Activated T-cell treated with anti-CD3 and anti-CD28 coated beads, Interleukin-2, amount 50 U/mL, for 24 hours (primary cell): ENCODE results near the gene CDH4.

Source experiments
- DNase-seq: peaks from one replicate; pipeline ENCODE4 v3.0.0-alpha.2; 2020
- H3K27ac Mint-ChIP-seq: 2 replicates; pipeline ENCODE4 v1.8.0; 2020; ENCODE audit warnings: mild to moderate bottlenecking, mixed read lengths
- H3K27me3 Mint-ChIP-seq: 2 replicates; pipeline ENCODE4 v1.8.0; 2020; ENCODE audit warnings: mixed read lengths
- H3K36me3 Mint-ChIP-seq: 2 replicates; pipeline ENCODE4 v1.8.0; 2020; ENCODE audit warnings: low read depth, mixed read lengths
- H3K4me1 Mint-ChIP-seq: 2 replicates; pipeline ENCODE4 v1.8.0; 2020; ENCODE audit warnings: low read depth, mixed read lengths
- H3K4me3 Mint-ChIP-seq: 2 replicates; pipeline ENCODE4 v1.8.0; 2020; ENCODE audit warnings: mild to moderate bottlenecking, moderate library complexity, mixed read lengths
- H3K9me3 Mint-ChIP-seq: 2 replicates; pipeline ENCODE4 v1.8.0; 2020; ENCODE audit warnings: mixed read lengths

CDH4 gene

GRCh38 chr20:61772828-61773631, 521.0 kb downstream of the CDH4 start:
- H3K36me3 Mint-ChIP-seq = no peaks in the 10 kb centered on the region
- peaks cover 2% of the 10 kb centered on the region for H3K27me3 Mint-ChIP-seq
- H3K9me3 Mint-ChIP-seq = no peaks in the 10 kb centered on the region
- no peak for DNase-seq
- no peak overlapping the region for H3K27ac Mint-ChIP-seq
- H3K4me1 Mint-ChIP-seq = no peaks in the 10 kb centered on the region
- H3K4me3 Mint-ChIP-seq = no peak overlapping the region

GRCh38 chr20:61773926-61774587, 522.0 kb downstream of the CDH4 start:
- H3K27me3 Mint-ChIP-seq = peaks cover 2% of the 10 kb centered on the region
- no peak overlapping the region for H3K4me3 Mint-ChIP-seq
- no peaks in the 10 kb centered on the region for H3K4me1 Mint-ChIP-seq
- no peaks in the 10 kb centered on the region for H3K9me3 Mint-ChIP-seq
- no peaks in the 10 kb centered on the region for H3K36me3 Mint-ChIP-seq
- DNase-seq = no peak
- no peak overlapping the region for H3K27ac Mint-ChIP-seq

DNA sequence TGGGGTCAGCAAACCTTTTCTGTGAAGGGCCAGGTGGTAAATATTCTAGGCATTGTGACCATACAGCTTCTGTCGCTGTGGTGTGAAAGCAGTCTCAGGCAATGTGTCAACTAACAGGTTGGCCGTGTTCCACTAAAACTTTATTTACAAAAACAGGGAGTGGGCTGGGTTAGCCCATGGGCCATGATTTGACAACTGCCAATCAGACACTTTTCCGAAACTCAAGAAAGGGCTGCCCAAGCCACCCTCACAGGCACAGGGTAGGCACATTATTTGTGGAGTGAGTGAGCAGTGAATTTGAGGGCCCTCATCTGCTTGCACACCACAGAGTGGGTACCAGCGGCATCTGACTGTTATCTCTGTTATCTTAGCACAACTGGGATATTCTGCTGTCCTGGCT, 523.4 kb downstream of the CDH4 start:
- no peak overlapping the region for H3K4me3 Mint-ChIP-seq
- H3K4me1 Mint-ChIP-seq = no peaks in the 10 kb centered on the region
- H3K36me3 Mint-ChIP-seq = no peaks in the 10 kb centered on the region
- H3K27me3 Mint-ChIP-seq = peaks cover 2% of the 10 kb centered on the region
- H3K27ac Mint-ChIP-seq = no peak overlapping the region
- DNase-seq = no peak
- H3K9me3 Mint-ChIP-seq = peaks cover 2% of the 10 kb centered on the region

DNA sequence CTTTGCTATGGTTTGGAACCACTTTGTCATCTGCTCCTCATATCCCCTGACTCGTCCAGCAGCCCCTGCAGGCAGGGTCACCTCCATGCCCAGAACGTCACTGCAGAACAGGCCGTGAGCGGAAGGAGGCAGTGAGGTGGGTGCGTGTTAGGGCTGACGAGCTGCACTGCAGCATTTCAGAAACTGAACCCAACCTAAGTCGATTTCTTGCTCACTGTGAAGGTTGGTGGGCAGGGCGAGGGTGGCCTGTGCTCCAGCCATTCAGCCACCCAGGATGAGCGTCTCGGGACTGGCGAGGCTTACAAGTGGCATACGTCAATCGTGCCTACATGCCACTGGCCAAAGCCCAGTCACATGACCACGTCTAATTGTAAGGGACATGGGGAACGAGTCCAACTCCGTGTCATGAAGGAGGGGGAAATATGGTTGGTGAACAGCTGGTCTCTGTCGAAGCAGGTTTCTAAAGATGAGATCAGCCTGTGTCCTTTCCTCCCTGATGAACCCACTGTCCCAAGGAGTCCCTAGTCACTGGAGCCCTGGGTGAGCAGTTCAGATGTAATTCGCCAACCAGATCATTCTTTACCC, 524.5 kb downstream of the CDH4 start:
- H3K4me3 Mint-ChIP-seq = no peak overlapping the region
- H3K4me1 Mint-ChIP-seq = no peaks in the 10 kb centered on the region
- peaks cover 13% of the 10 kb centered on the region for H3K9me3 Mint-ChIP-seq
- no peaks in the 10 kb centered on the region for H3K36me3 Mint-ChIP-seq
- no peak overlapping the region for H3K27ac Mint-ChIP-seq
- H3K27me3 Mint-ChIP-seq = peaks cover 3% of the 10 kb centered on the region
- no peak for DNase-seq

GRCh38 chr20:61777773-61778494, 525.9 kb downstream of the CDH4 start:
- Mint-ChIP-seq H3K4me3 (no peak overlapping the region), H3K27ac (no peak overlapping the region), H3K36me3 (no peaks in the 10 kb centered on the region), H3K4me1 (no peaks in the 10 kb centered on the region), H3K9me3 (peaks cover 15% of the 10 kb centered on the region), H3K27me3 (peaks cover 5% of the 10 kb centered on the region)
- DNase-seq = no peak

DNA sequence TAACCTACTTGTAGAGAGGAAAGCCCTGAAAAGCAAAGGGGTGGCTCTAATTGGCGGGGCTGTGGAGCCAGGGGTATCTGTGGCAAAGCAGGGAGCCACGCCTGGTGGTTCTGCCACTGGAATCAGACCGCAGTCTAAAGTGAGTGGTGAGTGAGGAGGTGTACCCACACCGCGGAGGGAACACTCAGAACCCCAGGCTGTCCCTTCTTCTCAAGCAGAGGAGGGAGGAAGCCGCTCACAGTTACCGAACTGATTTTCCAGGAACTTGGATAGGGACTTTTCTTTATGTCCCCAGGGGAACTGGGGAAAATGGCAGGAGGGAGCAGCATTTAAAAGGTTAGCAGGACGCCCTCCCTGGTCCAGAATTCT, 526.4 kb downstream of the CDH4 start:
- DNase-seq = no peak
- Mint-ChIP-seq H3K4me1 (no peaks in the 10 kb centered on the region), H3K27me3 (peaks cover 9% of the 10 kb centered on the region), H3K27ac (no peak overlapping the region), H3K4me3 (no peak overlapping the region), H3K36me3 (no peaks in the 10 kb centered on the region), H3K9me3 (peaks cover 15% of the 10 kb centered on the region)

GRCh38 chr20:61779176-61779965, 527.3 kb downstream of the CDH4 start:
- Mint-ChIP-seq H3K9me3 (peaks cover 15% of the 10 kb centered on the region), H3K36me3 (no peaks in the 10 kb centered on the region), H3K27ac (no peak overlapping the region), H3K4me1 (no peaks in the 10 kb centered on the region), H3K4me3 (no peak overlapping the region), H3K27me3 (peaks cover 9% of the 10 kb centered on the region)
- DNase-seq = no peak

DNA sequence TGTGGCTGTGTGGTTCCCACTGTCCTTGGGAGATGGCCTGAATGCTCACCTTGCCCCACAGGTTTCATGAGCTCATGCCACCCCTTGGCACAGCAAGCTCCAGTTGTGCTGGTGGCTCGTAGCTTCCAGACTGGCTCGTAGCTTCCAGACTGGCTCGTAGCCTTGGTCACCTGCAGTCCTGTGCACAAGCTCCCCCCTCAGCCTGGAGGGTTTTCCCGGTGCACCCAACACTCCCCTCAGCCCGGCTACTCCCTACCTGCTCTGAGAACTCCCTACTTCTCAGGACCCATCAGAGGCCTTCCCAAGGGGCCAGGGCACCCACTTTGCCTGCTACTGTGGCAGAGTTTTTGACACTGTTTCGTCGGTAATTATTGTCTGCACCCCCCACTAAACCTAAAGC, 528.0 kb downstream of the CDH4 start:
- no peak overlapping the region for H3K27ac Mint-ChIP-seq
- peaks cover 15% of the 10 kb centered on the region for H3K9me3 Mint-ChIP-seq

GRCh38 chr20:61784801-61785566, 532.9 kb downstream of the CDH4 start:
- Mint-ChIP-seq H3K4me3 (no peak overlapping the region), H3K4me1 (no peaks in the 10 kb centered on the region), H3K27ac (no peak overlapping the region), H3K36me3 (no peaks in the 10 kb centered on the region), H3K27me3 (peaks cover 10% of the 10 kb centered on the region), H3K9me3 (peaks cover 15% of the 10 kb centered on the region)
- DNase-seq = no peak

More for the DNA sequence above, 528.0 kb downstream of the CDH4 start:
- H3K27me3 Mint-ChIP-seq = peaks cover 8% of the 10 kb centered on the region
- DNase-seq = no peak
- H3K4me1 Mint-ChIP-seq = no peaks in the 10 kb centered on the region
- no peak overlapping the region for H3K4me3 Mint-ChIP-seq
- no peaks in the 10 kb centered on the region for H3K36me3 Mint-ChIP-seq

- Mint-ChIP-seq H3K4me1 (no peaks in the 10 kb centered on the region), H3K9me3 (peaks cover 12% of the 10 kb centered on the region), H3K4me3 (no peak overlapping the region), H3K27ac (no peak overlapping the region), H3K36me3 (no peaks in the 10 kb centered on the region), H3K27me3 (peaks cover 10% of the 10 kb centered on the region)
- DNase-seq = no peak
Measured at GRCh38 chr20:61785567-61785816, 533.4 kb downstream of the CDH4 start.

DNA sequence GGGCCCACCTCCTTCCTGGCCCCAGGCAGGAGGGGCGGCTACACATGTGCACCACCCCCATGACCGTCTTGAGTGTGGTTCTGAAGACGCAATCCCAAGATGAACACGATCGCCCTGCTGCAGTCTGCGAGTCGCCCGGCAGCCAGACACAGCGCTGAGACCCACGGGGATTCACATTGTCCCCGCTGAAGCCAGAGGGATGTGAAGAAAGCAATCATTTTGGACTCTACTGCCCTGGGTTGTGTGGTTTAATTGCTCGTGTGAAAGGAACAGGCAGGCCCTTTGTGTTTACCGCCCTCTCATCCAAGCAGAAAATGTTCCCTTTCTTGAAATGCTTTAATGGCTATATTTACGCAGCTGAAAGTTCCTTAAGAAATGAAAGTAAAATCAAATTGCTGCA, 534.2 kb downstream of the CDH4 start:
- Mint-ChIP-seq H3K27ac (no peak overlapping the region), H3K36me3 (no peaks in the 10 kb centered on the region), H3K27me3 (peaks cover 10% of the 10 kb centered on the region), H3K4me3 (no peak overlapping the region), H3K4me1 (no peaks in the 10 kb centered on the region), H3K9me3 (peaks cover 6% of the 10 kb centered on the region)
- no peak for DNase-seq

DNA sequence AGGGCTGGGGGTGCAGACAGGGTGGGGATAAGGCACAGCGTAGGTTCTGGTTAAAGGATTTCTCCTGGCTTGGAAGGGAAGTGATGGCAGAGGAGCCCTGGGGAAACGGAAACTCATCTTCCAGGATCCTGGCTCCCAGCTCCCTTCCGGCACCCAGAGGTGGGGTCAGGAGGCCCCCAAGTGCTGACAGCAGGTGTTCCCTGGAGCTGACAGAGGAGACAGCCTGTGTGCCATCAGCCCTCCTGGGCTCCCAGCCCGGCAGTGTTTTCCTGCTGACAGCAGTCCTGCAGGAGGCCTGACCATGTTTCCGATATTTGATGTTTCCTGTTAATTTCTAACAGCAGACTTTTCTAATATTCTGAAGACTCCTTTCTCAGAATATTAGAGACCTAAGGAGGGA, 536.3 kb downstream of the CDH4 start:
- Mint-ChIP-seq H3K4me3 (no peak overlapping the region), H3K36me3 (no peaks in the 10 kb centered on the region), H3K27ac (no peak overlapping the region), H3K27me3 (peaks cover 4% of the 10 kb centered on the region), H3K4me1 (no peaks in the 10 kb centered on the region), H3K9me3 (no peaks in the 10 kb centered on the region)
- DNase-seq = no peak

DNA sequence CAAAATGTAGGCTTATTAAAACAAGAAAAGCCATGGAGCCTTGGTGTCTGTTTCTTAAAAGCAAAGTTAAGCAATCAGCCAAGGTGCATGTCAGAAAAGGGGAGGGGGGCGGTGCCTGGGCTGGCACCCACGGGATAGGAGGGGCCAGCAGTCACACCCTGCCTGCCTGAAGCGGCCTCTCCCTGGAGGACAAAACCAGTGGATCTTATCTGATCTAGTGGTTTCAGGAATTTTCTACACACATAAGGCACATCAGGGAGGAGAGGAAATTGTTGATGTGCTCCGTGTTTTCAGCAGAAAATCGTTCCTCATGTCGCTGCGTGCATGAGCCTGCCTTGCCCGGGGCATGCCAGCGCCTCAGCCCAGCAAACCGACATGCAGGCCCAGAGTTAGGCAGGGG, 537.3 kb downstream of the CDH4 start:
- no peak for DNase-seq
- H3K27me3 Mint-ChIP-seq = peaks cover 3% of the 10 kb centered on the region

More for the DNA sequence above, 537.3 kb downstream of the CDH4 start:
- no peak overlapping the region for H3K27ac Mint-ChIP-seq
- no peak overlapping the region for H3K4me3 Mint-ChIP-seq
- H3K4me1 Mint-ChIP-seq = no peaks in the 10 kb centered on the region
- no peaks in the 10 kb centered on the region for H3K36me3 Mint-ChIP-seq
- no peaks in the 10 kb centered on the region for H3K9me3 Mint-ChIP-seq
